ENCODE results near the gene SLC25A45.
A peak's percentile ranks its signal among the peaks of the same experiment; 100 is the strongest.
"Not testable (repeated sequence)": the region's sequence is repeated elsewhere in the genome, so short reads cannot be mapped to it uniquely, and the experiment has no call there.

SLC25A45 gene

DNA sequence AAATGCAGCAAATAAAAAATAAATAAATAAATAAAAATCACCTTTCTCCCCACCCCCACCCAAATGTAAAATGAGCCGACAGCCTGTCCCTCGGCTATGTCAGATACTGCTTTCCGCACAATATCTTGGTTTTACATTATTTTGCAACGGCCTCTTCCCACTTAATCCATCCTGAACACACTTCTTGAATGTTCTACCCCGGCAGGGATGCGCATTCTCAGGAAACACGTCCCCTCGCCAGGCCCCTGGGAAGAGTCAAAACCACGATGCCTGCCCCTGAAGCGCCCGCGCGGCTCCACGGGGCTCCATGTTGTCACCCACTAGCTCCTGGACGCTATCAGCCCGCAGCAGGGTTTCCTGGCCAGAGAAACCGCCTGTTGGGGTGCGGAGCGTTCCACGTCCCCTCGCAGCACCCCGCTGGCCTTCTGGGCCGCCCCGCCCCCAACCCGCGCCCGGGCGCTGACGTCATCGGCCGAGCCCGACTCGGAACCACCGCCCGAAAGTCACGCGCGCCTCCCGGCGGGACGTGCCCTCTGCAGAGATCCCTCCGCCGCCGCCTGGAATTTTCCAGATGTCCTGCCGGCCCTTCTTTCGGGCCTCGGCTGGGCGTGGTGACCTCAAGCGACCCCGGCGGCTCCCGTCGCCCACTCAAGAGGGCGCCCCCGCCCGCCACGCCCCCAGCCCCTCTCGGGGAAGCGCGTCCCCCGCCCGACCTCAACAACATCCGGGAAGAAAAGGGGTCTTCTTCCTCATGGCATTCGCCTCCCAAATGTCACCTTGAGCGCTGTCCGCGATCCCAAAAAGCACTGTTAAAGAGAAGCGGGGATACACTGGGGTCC is 39.6 kb upstream of the SLC25A45 start:
- no peak for DNase-seq (ENCODE audit: insufficient read length, low spot score)
- FAIRE-seq, result no peak

- no peak for DNase-seq (ENCODE audit: insufficient read length, low spot score)
- peak; percentile 64 for FAIRE-seq
These were observed 38.7 kb upstream of the SLC25A45 start for GRCh38 chr11:65420979-65421793.

DNA sequence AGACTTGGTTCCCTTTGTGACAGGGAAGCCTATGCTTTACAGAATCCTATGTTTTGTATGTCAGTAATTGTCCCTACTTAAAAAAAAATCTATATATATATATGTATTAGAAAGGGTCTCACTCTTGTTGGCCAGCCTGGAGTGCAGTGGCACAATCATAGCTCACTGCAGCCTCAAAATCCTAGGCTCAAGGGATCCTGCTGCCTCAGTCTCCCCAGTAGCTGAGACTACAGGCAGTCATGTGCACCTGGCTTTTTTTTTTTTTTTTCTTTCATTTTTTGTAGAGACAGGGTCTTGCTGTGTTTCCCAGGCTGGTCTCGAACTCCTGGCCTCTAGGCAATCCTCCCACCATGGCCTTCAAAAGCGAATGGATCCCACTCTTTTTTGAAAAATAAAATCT is 38.1 kb upstream of the SLC25A45 start:
- DNase-seq (ENCODE audit: insufficient read length, low spot score) (no peak), FAIRE-seq (no peak)

- FAIRE-seq, result peak; percentile 33
- DNase-seq (ENCODE audit: insufficient read length, low spot score), result no peak
These were observed 37.5 kb upstream of the SLC25A45 start for GRCh38 chr11:65419772-65420481.

DNA sequence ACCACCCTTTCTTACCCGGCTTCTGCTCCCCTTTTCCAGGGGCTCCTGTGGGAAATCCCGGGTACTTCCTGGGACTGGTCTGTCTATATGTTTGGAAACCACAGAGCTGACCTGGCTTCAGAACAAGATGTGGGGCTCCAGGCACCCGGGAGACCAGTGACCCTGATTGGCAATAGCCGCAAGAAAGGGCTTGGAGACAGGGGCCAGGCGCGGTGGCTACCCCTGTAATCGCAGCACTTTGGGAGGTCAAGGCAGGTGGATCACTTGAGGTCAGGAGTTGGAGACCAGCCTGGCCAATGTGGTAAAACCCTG is 37.0 kb upstream of the SLC25A45 start:
- no peak for DNase-seq (ENCODE audit: insufficient read length, low spot score)
- no peak for FAIRE-seq

- DNase-seq (ENCODE audit: insufficient read length, low spot score) (peak; percentile 77), FAIRE-seq (peak; percentile 94)
These were observed 36.4 kb upstream of the SLC25A45 start for GRCh38 chr11:65418681-65419459.

- no peak for FAIRE-seq
These were observed 35.9 kb upstream of the SLC25A45 start for GRCh38 chr11:65418431-65418680.

GRCh38 chr11:65417702-65418430 is 35.4 kb upstream of the SLC25A45 start:
- FAIRE-seq (peak; percentile 66), DNase-seq (ENCODE audit: insufficient read length, low spot score) (no peak)

More at GRCh38 chr11:65418431-65418680, 35.9 kb upstream of the SLC25A45 start:
- no peak for DNase-seq (ENCODE audit: insufficient read length, low spot score)

- DNase-seq (ENCODE audit: insufficient read length, low spot score), result no peak
- FAIRE-seq, result no peak
These were observed 34.6 kb upstream of the SLC25A45 start for GRCh38 chr11:65416841-65417701.

DNA sequence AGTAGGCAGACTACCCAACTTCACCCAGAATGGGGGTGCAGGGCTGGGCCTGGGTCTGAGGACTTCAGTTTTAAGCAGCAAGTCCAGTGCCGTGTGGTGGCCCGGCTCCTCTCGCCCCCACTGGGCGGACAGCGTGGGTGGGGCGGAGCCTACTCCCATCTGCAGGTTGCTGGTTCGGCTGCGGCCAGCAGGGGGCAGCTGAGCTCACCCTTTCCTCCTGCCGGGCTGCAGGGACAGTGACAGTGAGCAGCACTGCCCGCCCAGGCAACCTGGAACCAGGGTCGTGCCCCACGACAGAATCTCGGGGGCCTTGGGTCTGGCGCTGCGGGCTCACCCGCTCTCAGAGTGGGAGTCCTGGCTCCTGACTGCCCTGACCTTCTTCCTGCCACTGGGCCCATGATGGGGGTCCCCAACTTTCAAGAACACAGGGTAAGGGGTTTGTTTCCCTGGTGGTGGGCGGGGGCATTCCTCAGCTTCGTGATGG is 33.9 kb upstream of the SLC25A45 start:
- DNase-seq (ENCODE audit: insufficient read length, low spot score), result peak; percentile 88
- FAIRE-seq, result peak; percentile 88

GRCh38 chr11:65415499-65416340 is 33.3 kb upstream of the SLC25A45 start:
- FAIRE-seq, result no peak
- DNase-seq (ENCODE audit: insufficient read length, low spot score), result no peak

GRCh38 chr11:65414776-65415498 is 32.5 kb upstream of the SLC25A45 start:
- DNase-seq (ENCODE audit: insufficient read length, low spot score) (no peak), FAIRE-seq (no peak)

GRCh38 chr11:65413077-65413664 is 30.7 kb upstream of the SLC25A45 start:
- not testable (repeated sequence) for DNase-seq (ENCODE audit: insufficient read length, low spot score); FAIRE-seq

- DNase-seq (ENCODE audit: insufficient read length, low spot score), result no peak
- no peak for FAIRE-seq
These were observed 30.0 kb upstream of the SLC25A45 start for GRCh38 chr11:65412271-65413076.

DNA sequence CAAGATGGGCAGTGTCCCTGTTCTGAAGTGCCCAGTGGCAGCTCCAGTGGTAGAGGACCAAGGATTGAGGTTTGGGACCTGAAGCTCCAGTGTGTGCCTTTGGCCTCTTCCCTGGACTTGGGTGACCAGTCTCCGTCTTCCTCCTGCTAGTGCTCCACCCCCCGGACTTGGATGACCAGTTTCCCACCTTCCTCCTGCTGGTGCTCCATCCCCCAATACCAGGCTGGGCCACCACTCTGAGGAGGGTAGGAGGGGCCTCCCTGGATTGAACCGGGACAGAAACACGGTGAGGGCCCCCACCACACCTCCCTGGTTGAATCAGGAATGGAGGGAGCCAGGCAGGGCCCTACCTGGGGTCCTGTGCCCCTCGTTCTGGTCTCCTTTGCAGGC is 29.2 kb upstream of the SLC25A45 start:
- DNase-seq (ENCODE audit: insufficient read length, low spot score), result no peak
- no peak for FAIRE-seq

DNA sequence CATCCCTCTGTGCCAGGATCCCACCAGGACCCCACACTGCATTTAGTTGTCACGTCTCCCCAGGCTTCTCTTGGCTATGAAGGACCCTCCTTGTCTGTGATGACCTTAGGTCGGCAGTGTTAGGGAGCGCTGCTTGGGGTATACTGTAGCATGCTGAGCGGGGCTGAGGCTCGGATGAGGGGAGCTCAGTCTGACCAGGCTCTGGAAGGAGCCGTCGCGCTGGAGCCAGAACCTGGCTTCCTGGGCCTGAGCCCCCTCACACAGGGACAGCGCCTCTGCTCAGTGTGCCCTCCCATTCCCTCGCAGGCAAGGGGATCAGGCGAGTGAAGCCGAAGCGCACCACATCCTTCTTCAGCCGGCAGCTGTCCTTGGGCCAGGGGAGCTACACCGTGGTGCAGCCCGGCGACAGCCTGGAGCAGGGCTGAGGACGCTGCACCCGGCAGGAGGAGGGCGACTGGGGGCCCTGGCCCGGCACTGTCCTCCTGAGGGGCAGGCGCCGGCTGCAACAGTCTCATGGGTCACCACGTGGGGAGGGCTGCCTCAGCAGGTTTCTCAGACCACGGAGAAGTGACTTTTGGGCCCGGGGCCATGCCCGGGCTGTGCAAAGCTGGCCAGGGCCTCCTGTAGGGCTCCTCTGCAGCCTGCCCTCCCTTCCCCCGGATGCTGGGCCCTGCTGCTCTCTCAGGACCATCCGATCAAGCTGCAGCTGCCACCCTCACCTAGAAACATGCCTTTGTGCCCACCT is 28.7 kb upstream of the SLC25A45 start:
- no peak for FAIRE-seq
- DNase-seq (ENCODE audit: insufficient read length, low spot score), result no peak

All from GM19239 (cell line).